Erythroblast (primary cell): ENCODE data around the gene SLC25A3.

Experiments used
- GATA1 ChIP-seq: IDR thresholded peaks from 2 replicates; pipeline ENCODE4 v1.6.1; 2011; ENCODE audit warnings: low read depth, mild to moderate bottlenecking, control low read depth, low read length, moderate library complexity
- POLR2A ChIP-seq: IDR thresholded peaks from 2 replicates; pipeline ENCODE4 v1.6.1; 2011; ENCODE audit warnings: mild to moderate bottlenecking, low read length

DNA sequence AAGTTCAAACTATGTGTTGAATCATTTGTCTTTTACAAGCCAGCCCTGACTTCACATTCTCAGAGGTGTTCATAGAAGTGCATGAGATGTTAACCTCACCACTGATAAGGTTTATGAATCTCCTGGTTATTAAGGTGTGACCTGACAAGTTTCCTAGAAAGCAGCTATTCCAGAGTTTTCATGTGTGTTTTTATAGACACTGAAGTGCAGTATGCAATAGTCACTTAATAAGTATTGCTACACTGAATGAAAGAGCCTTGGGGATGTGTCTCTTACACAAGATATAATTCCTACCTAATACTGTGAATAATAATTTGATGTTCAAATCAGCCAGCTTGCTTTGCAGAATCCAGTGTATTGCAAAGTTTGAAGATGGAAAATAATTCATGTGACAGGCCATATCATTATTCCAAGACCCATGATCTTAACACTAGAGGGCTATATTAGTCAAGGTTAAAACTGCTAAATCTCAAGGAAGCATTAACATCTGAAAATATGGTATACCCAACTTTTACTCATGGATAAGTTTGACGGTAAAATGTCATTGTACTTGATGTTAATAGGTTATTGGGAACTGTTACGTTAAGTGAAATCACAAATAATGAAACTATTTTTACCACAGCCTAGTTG, 13.0 kb downstream of the SLC25A3 start:
- TF ChIP-seq POLR2A (no peak), GATA1 (no peak)
